Endothelial cell of umbilical vein (primary cell): ENCODE measurements around the gene AP5S1. TPM values are rescaled to one million over a fixed set of nuclear protein-coding genes. Genes with fewer than 3 reads are reported as not detected.

Source experiments
- BruUV-seq: library from RNA; stranded (reverse); fragments of 400-500 nt; replicated peaks from 2 replicates; lab custom pipeline; 2021; lab: Mats Ljungman, UMichigan
- CTCF ChIA-PET: fragments of 300-600, 350-600 bp; sonication (Branson Sonifier 250); formaldehyde crosslinking; loops from one replicate; lab custom pipeline; 2021; ENCODE audit warnings: antibody characterized with exemption, inconsistent platforms; lab: Charles Lee
- POLR2A ChIA-PET: fragments of 300-600, 350-600 bp; sonication (Branson Sonifier 250); formaldehyde crosslinking; loops from one replicate; lab custom pipeline; 2021; ENCODE audit warnings: antibody characterized with exemption, inconsistent platforms; lab: Charles Lee
- DNase-seq: peaks from one replicate; pipeline ENCODE4 v3.0.0-alpha.2; 2011; ENCODE audit warnings: low read depth, low spot score
- FAIRE-seq: peaks from 2 replicates; lab custom pipeline; 2011; peaks lifted over from hg19 to GRCh38; lab: Jason Lieb, UNC
- H2AFZ ChIP-seq: 2 replicates; pipeline ENCODE4 v1.6.0; 2012; ENCODE audit warnings: low read depth, low read length, control low read depth, inconsistent platforms
- H3K27ac ChIP-seq: 2 replicates; pipeline ENCODE4 v1.5.1; 2011; ENCODE audit warnings: low read depth, mild to moderate bottlenecking, control low read depth, low read length, moderate library complexity; ENCODE audit not compliant: insufficient read depth
- H3K27me3 ChIP-seq, 2 experiments: 2 replicates each; pipeline versions ENCODE4 v1.6.0 to v1.6.1; 2011; ENCODE audit warnings: low read length in 2 of 2, mixed read lengths in 1 of 2; ENCODE audit not compliant: control insufficient read depth in 2 of 2, insufficient read depth in 2 of 2
- H3K36me3 ChIP-seq, 2 experiments: 2 replicates in 1 of 2; 3 replicates in 1 of 2; pipeline ENCODE4 v1.5.1; 2011; ENCODE audit warnings: low read length in 2 of 2, mild to moderate bottlenecking in 1 of 2, moderate library complexity in 1 of 2; ENCODE audit not compliant: control insufficient read depth in 2 of 2, insufficient read depth in 2 of 2; ENCODE audit errors: extremely low read depth in 1 of 2
- H3K4me1 ChIP-seq: 3 replicates; pipeline ENCODE4 v1.5.1; 2011; ENCODE audit warnings: mild to moderate bottlenecking, low read length; ENCODE audit not compliant: control insufficient read depth, insufficient read depth; ENCODE audit errors: extremely low read depth
- H3K4me2 ChIP-seq: 2 replicates; pipeline ENCODE4 v1.6.1; 2011; ENCODE audit warnings: low read length, control low read depth, mixed read lengths; ENCODE audit not compliant: insufficient read depth
- H3K4me3 ChIP-seq, 3 experiments: fragments of 200-600 bp in 1 of 3; sonication (generic), shearing (Covaris generic) in 1 of 3; replicated peaks in 1 of 3; 2 replicates each; pipeline ENCODE4 v1.5.1; 2011 to 2016; ENCODE audit warnings: control low read depth in 3 of 3, low read length in 3 of 3, mild to moderate bottlenecking in 2 of 3, inconsistent platforms in 1 of 3, low read depth in 1 of 3, moderate library complexity in 1 of 3; ENCODE audit not compliant: insufficient read depth in 1 of 3
- H3K79me2 ChIP-seq: 2 replicates; pipeline ENCODE4 v1.6.0; 2012; ENCODE audit warnings: low read length, inconsistent platforms; ENCODE audit not compliant: control insufficient read depth, insufficient read depth
- H3K9ac ChIP-seq: replicated peaks from 2 replicates; pipeline ENCODE3; 2011; ENCODE audit warnings: low read length, control low read depth; ENCODE audit not compliant: insufficient read depth; ENCODE audit errors: extremely low read depth
- H3K9me1 ChIP-seq: replicated peaks from 3 replicates; pipeline ENCODE4 v1.6.0; 2011; ENCODE audit warnings: mild to moderate bottlenecking, low read length; ENCODE audit not compliant: control insufficient read depth, insufficient read depth; ENCODE audit errors: extremely low read depth
- H3K9me3 ChIP-seq: replicated peaks from 2 replicates; pipeline ENCODE4 v1.5.1; 2012; ENCODE audit warnings: low read length, inconsistent platforms; ENCODE audit not compliant: control insufficient read depth, insufficient read depth
- H4K20me1 ChIP-seq: replicated peaks from 2 replicates; pipeline ENCODE3; 2011; ENCODE audit warnings: mild to moderate bottlenecking, low read length; ENCODE audit not compliant: control insufficient read depth, insufficient read depth; ENCODE audit errors: extremely low read depth
- CTCF ChIP-seq, 2 donors: IDR thresholded peaks; 1 replicate in 1 of 2; 2 replicates in 1 of 2; pipeline ENCODE4 v1.5.1; 2011; ENCODE audit warnings: low read length in 2 of 2, mild to moderate bottlenecking in 2 of 2, moderate library complexity in 2 of 2, control low read depth in 1 of 2, inconsistent platforms in 1 of 2, low read depth in 1 of 2; ENCODE audit not compliant: insufficient read depth in 1 of 2; ENCODE audit errors: extremely low read depth in 1 of 2
- EZH2 ChIP-seq: IDR thresholded peaks from 2 replicates; pipeline ENCODE4 v1.6.1; 2012; ENCODE audit warnings: borderline replicate concordance, low read depth, mild to moderate bottlenecking, moderate library complexity, low read length, inconsistent platforms; ENCODE audit not compliant: severe bottlenecking
- FOS ChIP-seq: IDR thresholded peaks from 2 replicates; pipeline ENCODE4 v1.6.1; 2011; ENCODE audit warnings: mild to moderate bottlenecking, low read length, moderate library complexity, borderline replicate concordance; ENCODE audit not compliant: insufficient read depth
- GATA2 ChIP-seq: IDR thresholded peaks from 2 replicates; pipeline ENCODE4 v1.7.0; 2011; ENCODE audit warnings: low read depth, mild to moderate bottlenecking, moderate library complexity, mixed read lengths, low read length; ENCODE audit not compliant: insufficient read length, insufficient read depth
- JUN ChIP-seq: IDR thresholded peaks from 2 replicates; pipeline ENCODE4 v1.6.1; 2011; ENCODE audit warnings: borderline replicate concordance, low read depth; ENCODE audit not compliant: insufficient read length, insufficient read depth
- MYC ChIP-seq: IDR thresholded peaks from one replicate; pipeline ENCODE4 v1.6.1; 2011; ENCODE audit warnings: mild to moderate bottlenecking, low read depth, low read length
- POLR2A ChIP-seq: IDR thresholded peaks from 2 replicates; pipeline ENCODE4 v1.6.1; 2012; ENCODE audit warnings: low read depth, mild to moderate bottlenecking, control low read depth, low read length
- POLR2AphosphoS5 ChIP-seq: IDR thresholded peaks from 2 replicates; pipeline ENCODE4 v1.6.1; 2012; ENCODE audit warnings: low read depth, mild to moderate bottlenecking, control low read depth, low read length, moderate library complexity; ENCODE audit not compliant: insufficient read depth
- dilution Hi-C: fragments of 300-500 bp; cut with MboI; formaldehyde crosslinking; loops from one replicate; pipeline ENCODE4 v1.15.0; 2019; ENCODE audit warnings: low sequenced_read_pairs; ENCODE audit not compliant: extremely low pct_ligation_motif_present
- intact Hi-C: fragments of 100-400 bp; cut with micrococcal nuclease; formaldehyde crosslinking; loops from one replicate; pipeline ENCODE4 v1.10.0; 2022
- polyA plus RNA-seq, 4 experiments: library from polyadenylated mRNA; depleted of rRNA in 3 of 4; stranded (reverse) in 3 of 4; unstranded in 1 of 4; fragments of >200 nt; gene quantifications; 2 replicates each; pipeline versions ENCODE4 v1.2.1 to v1.2.3, GENCODE V29; 2011 to 2012; ENCODE audit warnings: missing spikeins in 1 of 4
- total RNA-seq: library from RNA; stranded (reverse); gene quantifications from 2 replicates; pipeline ENCODE4 v1.2.3, GENCODE V29; 2021
- TF ChIP-seq, protein P1 (sequence below): IDR thresholded peaks from 2 replicates; pipeline ENCODE4 v1.6.1; 2011; ENCODE audit not compliant: insufficient read depth, insufficient read length

Gene AP5S1
- total and polyA plus RNA-seq, 2 donors (not counting 3 experiments of a cell fraction or from before 2014, with no cell fraction given) = 15.7 to 22.0 TPM

GRCh38 chr20:3825526-3825925 is 5.2 kb downstream of the AP5S1 start:
- BruUV-seq = no TSS peak
- no peak for TF ChIP-seq EZH2
- TF ChIP-seq GATA2 = no peak
- no peak for TF ChIP-seq FOS
- TF ChIP-seq POLR2AphosphoS5 = no peak
- no peak for TF ChIP-seq POLR2A
- no peak for TF ChIP-seq MYC
- no peak for TF ChIP-seq JUN
- TF ChIP-seq CTCF (IDR thresholded peaks at IDR 0.05; ENCODE audit: extremely low read depth in 1 of 2, insufficient read depth in 1 of 2, low read depth in 1 of 2, low read length in 2 of 2) = no peak
- TF ChIP-seq, protein P1, sequence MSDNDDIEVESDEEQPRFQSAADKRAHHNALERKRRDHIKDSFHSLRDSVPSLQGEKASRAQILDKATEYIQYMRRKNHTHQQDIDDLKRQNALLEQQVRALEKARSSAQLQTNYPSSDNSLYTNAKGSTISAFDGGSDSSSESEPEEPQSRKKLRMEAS = no peak
- dilution Hi-C loops = no loop called here
- H3K4me1 ChIP-seq = peaks cover 2% of the 10 kb centered on the region
- peaks cover 2 to 19% of the 10 kb centered on the region in 2 experiments for H3K36me3 ChIP-seq
- peaks cover 4% of the 10 kb centered on the region for H3K79me2 ChIP-seq
- H3K27me3 ChIP-seq = no peaks in the 10 kb centered on the region
- no peak overlapping the region for H3K4me2 ChIP-seq
- no peaks in the 10 kb centered on the region for H3K9me3 ChIP-seq
- H2AFZ ChIP-seq = no peak overlapping the region
- no peak overlapping the region for H3K9ac ChIP-seq
- no peaks in the 10 kb centered on the region for H4K20me1 ChIP-seq
- no peaks in the 10 kb centered on the region for H3K9me1 ChIP-seq
- ChIA-PET CTCF (interaction anchor here (1.4 kb wide), 1 partner anchor 58 kb away, joined by 3 read pairs; the partner anchor contains the start of gene ADISSP), POLR2A (no interaction called here)
- H3K4me3 ChIP-seq = no peak overlapping the region
- intact Hi-C loops = loop anchor here (2.0 kb wide), 1 partner anchor 13 kb away; no protein-coding TSS in a partner anchor
- FAIRE-seq = no peak
- no peak overlapping the region for H3K27ac ChIP-seq
- no peak for DNase-seq
